A673 (cell line): ENCODE results near the gene SORCS3.

Source experiments
- EZH2 ChIP-seq: fragments of 200-600 bp; sonication (generic); IDR thresholded peaks from 2 replicates; pipeline ENCODE4 v1.6.1; 2017; ENCODE audit warnings: borderline replicate concordance, low read depth, mild to moderate bottlenecking, mixed read lengths, antibody characterized with exemption, low read length; ENCODE audit not compliant: poor library complexity, severe bottlenecking
- TF ChIP-seq, protein P1 (sequence below): fragments of 300-800, 200-600 bp; sonication (generic); conservative IDR thresholded peaks from 2 replicates; pipeline ENCODE4 v1.5.1; 2017; ENCODE audit warnings: low read depth, mild to moderate bottlenecking, antibody characterized with exemption, low read length, moderate library complexity, mixed read lengths

DNA sequence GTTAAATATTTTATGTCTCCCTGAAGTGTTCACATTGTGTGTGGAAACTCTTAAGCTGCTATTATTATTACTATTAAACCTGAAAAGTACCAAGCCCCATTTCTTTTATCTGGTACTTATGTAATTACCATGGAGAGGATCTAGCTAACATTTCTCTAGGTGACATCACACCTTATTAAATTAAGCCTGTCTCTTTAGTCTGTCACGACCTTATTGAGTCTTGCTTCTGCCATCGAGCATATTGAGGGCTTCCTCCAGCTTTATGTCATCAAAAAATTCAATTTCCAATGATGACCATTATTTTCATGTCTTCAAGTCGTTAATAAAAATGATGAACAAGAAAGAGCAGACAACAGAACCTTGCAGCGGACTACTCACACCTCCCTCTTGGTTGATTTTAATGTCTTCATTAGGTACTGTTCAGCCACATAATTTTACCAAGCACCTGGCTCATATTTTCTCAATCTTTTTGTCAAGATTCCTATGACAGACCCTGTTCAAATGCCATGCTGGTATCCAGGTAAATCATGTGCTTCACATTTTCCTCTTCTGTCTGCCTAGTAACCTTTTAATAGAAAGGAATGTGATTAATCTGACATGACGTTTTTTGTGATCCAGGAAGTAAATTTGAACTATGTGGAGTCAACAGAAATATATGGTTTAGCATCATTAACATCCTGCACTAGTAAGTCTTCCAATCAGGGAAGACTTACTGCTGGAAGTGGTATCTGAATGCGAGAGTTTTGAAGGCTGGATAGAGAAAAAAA lies 556.7 kb downstream of the SORCS3 start:
- no peak for TF ChIP-seq EZH2
- TF ChIP-seq, protein P1, sequence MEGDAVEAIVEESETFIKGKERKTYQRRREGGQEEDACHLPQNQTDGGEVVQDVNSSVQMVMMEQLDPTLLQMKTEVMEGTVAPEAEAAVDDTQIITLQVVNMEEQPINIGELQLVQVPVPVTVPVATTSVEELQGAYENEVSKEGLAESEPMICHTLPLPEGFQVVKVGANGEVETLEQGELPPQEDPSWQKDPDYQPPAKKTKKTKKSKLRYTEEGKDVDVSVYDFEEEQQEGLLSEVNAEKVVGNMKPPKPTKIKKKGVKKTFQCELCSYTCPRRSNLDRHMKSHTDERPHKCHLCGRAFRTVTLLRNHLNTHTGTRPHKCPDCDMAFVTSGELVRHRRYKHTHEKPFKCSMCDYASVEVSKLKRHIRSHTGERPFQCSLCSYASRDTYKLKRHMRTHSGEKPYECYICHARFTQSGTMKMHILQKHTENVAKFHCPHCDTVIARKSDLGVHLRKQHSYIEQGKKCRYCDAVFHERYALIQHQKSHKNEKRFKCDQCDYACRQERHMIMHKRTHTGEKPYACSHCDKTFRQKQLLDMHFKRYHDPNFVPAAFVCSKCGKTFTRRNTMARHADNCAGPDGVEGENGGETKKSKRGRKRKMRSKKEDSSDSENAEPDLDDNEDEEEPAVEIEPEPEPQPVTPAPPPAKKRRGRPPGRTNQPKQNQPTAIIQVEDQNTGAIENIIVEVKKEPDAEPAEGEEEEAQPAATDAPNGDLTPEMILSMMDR, result no peak
